Stimulated activated CD4-positive, alpha-beta T cell treated with anti-CD3 and anti-CD28 coated beads, Interleukin-12 subunit alpha, Interleukin-12 subunit beta, amount 100 ng/mL, for 24 hours (primary cell): Measurements from ENCODE around the gene ERICH2.

ENCODE experiments used
- DNase-seq, 2 experiments: peaks; one replicate each; pipeline ENCODE4 v3.0.0-alpha.2; 2020; ENCODE audit warnings: low read depth in 2 of 2

The ERICH2 gene

GRCh38 chr2:170817093-170818035 is 47.2 kb downstream of the ERICH2 start:
- DNase-seq, result no peak

- DNase-seq, result no peak
Observed at GRCh38 chr2:170818036-170818751, 48.0 kb downstream of the ERICH2 start.

- no peak for DNase-seq
Observed at GRCh38 chr2:170818752-170819470, 48.7 kb downstream of the ERICH2 start.

GRCh38 chr2:170819680-170820664 is 49.8 kb downstream of the ERICH2 start:
- DNase-seq, result no peak

- DNase-seq, result no peak
Observed at GRCh38 chr2:170820757-170821530, 50.8 kb downstream of the ERICH2 start.

- DNase-seq, result no peak
Observed at GRCh38 chr2:170821531-170822289, 51.5 kb downstream of the ERICH2 start.

- no peak for DNase-seq
Observed at GRCh38 chr2:170822290-170823087, 52.3 kb downstream of the ERICH2 start.

- DNase-seq, result no peak
Observed at GRCh38 chr2:170823088-170823897, 53.1 kb downstream of the ERICH2 start.

GRCh38 chr2:170823898-170824215 is 53.7 kb downstream of the ERICH2 start:
- no peak for DNase-seq

- DNase-seq, result no peak
Observed at GRCh38 chr2:170824526-170825015, 54.4 kb downstream of the ERICH2 start.

GRCh38 chr2:170827841-170828532 is 57.8 kb downstream of the ERICH2 start:
- DNase-seq, result no peak

- DNase-seq, result no peak
Observed at GRCh38 chr2:170828533-170828916, 58.3 kb downstream of the ERICH2 start.

GRCh38 chr2:170829036-170829435 is 58.9 kb downstream of the ERICH2 start:
- no peak for DNase-seq

- no peak for DNase-seq
Observed at GRCh38 chr2:170830166-170830565, 60.0 kb downstream of the ERICH2 start.

GRCh38 chr2:170831115-170831514 is 60.9 kb downstream of the ERICH2 start:
- no peak for DNase-seq

- no peak for DNase-seq
Observed at GRCh38 chr2:170836027-170836426, 65.8 kb downstream of the ERICH2 start.

GRCh38 chr2:170840717-170841210 is 70.6 kb downstream of the ERICH2 start:
- no peak for DNase-seq
